ENCODE data around the gene IPMK.

The IPMK gene

DNA sequence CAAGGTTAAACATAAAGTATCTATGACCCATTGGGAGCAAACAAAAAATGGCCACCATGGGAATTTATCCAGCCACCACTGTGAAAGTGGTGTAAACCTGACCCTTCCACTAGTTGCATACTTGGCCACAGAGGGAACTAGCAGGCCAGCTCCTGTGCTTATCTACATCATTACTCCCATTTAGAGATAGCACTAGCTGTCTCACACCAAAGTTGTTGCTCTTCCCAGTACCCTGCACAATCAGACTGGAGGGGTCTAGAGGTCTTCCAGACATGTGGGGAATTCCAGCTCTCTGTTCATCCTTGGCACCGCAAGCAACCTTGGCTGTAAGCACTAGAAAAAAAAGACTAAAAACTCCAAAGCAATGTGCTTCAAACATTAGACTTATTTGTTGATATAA is 113.9 kb downstream of the IPMK start:
- DNase-seq (ENCODE audit: low read depth, low spot score) = no peak

- no peak for DNase-seq (ENCODE audit: low read depth, low spot score)
Measured at GRCh38 chr10:58152673-58153263, 114.9 kb downstream of the IPMK start.

DNA sequence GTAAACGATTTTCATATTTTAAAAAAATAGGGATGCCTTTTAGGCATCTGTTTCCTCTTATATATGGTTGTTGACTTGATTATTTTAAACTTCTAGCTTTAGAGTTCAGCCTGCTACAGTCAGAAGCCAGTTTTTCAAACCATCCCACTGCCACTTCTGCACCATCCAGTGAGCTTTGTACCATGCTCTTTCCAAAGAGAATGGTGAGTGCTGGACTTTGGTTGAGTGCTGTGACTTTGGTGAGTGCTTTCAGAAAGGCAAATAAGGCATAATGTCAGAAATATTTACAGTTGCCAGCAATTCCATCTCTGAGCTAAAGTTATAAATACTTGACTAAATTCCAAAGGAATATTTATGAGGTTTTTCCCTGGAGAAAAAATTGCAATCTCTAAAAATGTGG is 117.4 kb downstream of the IPMK start:
- DNase-seq (ENCODE audit: low read depth, low spot score) = no peak

- DNase-seq (ENCODE audit: low read depth, low spot score) = no peak
Measured at GRCh38 chr10:58143944-58144343, 123.8 kb downstream of the IPMK start.
